ENCODE data around the gene LAMC2.

- TF ChIP-seq EP300 (IDR thresholded peaks at IDR 0.05) (no peak), CTCF (IDR thresholded peaks at IDR 0.05) (no peak), POLR2AphosphoS5 (IDR thresholded peaks at IDR 0.05) (no peak), POLR2A (IDR thresholded peaks at IDR 0.05; ENCODE audit: low read depth) (no peak)
Measured at GRCh38 chr1:183212870-183213269, 26.8 kb downstream of the LAMC2 start.

All from esophagus muscularis mucosa (tissue), 4 donors.